SK-N-MC (cell line): Measurements from ENCODE around the gene R3HDM4.

Experiments
- EZH2 ChIP-seq: fragments of 200-600 bp; sonication (generic); IDR thresholded peaks from one replicate; pipeline ENCODE4 v1.6.1; 2017; ENCODE audit warnings: antibody characterized with exemption
- FOXP2 ChIP-seq: optimal IDR thresholded peaks from 2 replicates; pipeline ENCODE3; 2011; ENCODE audit warnings: mild to moderate bottlenecking, moderate library complexity; ENCODE audit not compliant: insufficient read depth; ENCODE audit errors: extremely low read length, control extremely low read depth
- POLR2AphosphoS5 ChIP-seq: IDR thresholded peaks from 2 replicates; pipeline ENCODE4 v1.6.1; 2012; ENCODE audit warnings: mild to moderate bottlenecking, low read depth, low read length, borderline replicate concordance

- no peak for TF ChIP-seq POLR2AphosphoS5
- TF ChIP-seq EZH2, result no peak
- no peak for TF ChIP-seq FOXP2
Measured at GRCh38 chr19:890831-891230, 22.2 kb downstream of the R3HDM4 start.
